ENCODE data around the gene RTL10.

DNA sequence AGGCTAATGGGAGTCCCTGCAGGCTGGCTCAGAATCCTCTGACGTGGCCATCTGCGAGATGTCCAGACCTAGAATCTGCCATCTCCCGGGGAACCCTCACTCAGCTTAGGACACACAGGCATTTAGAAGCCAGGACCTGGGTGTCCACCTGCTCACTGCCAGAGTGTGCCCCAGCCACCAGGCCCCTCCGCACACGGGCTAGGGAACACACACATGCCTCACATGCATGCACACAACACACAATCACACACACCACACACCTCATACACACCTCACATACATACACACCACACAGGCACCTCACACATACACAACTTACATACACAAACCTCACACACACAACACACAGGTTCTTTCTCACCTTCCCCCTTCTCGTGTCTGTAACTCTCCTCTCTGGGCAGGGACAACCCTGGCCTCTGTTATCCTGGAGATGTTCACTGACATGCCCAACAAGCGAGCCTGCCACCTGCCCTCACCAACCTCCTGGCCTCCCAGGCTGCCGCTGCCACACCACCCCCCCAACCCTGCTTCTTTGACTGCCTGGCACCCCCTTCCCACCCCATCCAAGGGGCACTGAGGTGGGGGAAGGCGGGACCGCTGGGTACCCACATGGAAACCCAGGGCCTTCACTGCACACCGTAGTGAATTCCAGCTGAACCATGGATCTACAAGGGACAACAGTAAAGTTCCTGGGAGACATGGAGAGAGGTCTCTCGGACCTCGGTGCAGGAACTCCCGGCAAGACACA lies 38.1 kb downstream of the RTL10 start:
- TF ChIP-seq, protein P1, sequence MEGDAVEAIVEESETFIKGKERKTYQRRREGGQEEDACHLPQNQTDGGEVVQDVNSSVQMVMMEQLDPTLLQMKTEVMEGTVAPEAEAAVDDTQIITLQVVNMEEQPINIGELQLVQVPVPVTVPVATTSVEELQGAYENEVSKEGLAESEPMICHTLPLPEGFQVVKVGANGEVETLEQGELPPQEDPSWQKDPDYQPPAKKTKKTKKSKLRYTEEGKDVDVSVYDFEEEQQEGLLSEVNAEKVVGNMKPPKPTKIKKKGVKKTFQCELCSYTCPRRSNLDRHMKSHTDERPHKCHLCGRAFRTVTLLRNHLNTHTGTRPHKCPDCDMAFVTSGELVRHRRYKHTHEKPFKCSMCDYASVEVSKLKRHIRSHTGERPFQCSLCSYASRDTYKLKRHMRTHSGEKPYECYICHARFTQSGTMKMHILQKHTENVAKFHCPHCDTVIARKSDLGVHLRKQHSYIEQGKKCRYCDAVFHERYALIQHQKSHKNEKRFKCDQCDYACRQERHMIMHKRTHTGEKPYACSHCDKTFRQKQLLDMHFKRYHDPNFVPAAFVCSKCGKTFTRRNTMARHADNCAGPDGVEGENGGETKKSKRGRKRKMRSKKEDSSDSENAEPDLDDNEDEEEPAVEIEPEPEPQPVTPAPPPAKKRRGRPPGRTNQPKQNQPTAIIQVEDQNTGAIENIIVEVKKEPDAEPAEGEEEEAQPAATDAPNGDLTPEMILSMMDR (optimal IDR thresholded peaks at IDR 0.05 in 1 of 3, IDR thresholded peaks at IDR 0.05 in 1 of 3, conservative IDR thresholded peaks at IDR 0.05 in 1 of 3; ENCODE audit: extremely low read depth in 1 of 3, insufficient read depth in 2 of 3, low read length in 3 of 3): no peak
- TF ChIP-seq EZH2 (IDR thresholded peaks at IDR 0.05; ENCODE audit: low read length): no peak
